CD14-positive monocyte (primary cell): ENCODE results near the gene PLAU. TPM values are rescaled to one million over a fixed set of nuclear protein-coding genes. Genes with fewer than 3 reads are reported as not detected.

ENCODE experiments used
- DNase-seq, 3 donors: peaks; one replicate each; pipeline ENCODE4 v3.0.0-alpha.2; 2011 to 2022
- H2AFZ ChIP-seq: 2 replicates; pipeline ENCODE4 v1.6.0; 2012; ENCODE audit warnings: mild to moderate bottlenecking, low read depth, low read length, inconsistent platforms; ENCODE audit not compliant: insufficient read depth, poor library complexity, severe bottlenecking
- H3K27ac ChIP-seq, 2 donors: 1 replicate in 1 of 2; 2 replicates in 1 of 2; pipeline ENCODE4 v1.5.1; 2012 to 2013; ENCODE audit warnings: low read length in 2 of 2, control low read depth in 1 of 2, inconsistent platforms in 1 of 2, low read depth in 1 of 2, mild to moderate bottlenecking in 1 of 2
- H3K27me3 ChIP-seq, 2 donors: one replicate each; pipeline versions ENCODE4 v1.6.0 to v1.6.1; 2011 to 2013; ENCODE audit warnings: low read length in 2 of 2; ENCODE audit not compliant: control insufficient read depth in 2 of 2, insufficient read depth in 2 of 2
- H3K36me3 ChIP-seq, 2 donors: replicated peaks in 1 of 2; 1 replicate in 1 of 2; 2 replicates in 1 of 2; pipeline versions ENCODE4 v1.5.1 to v1.6.1; 2012 to 2013; ENCODE audit warnings: low read length in 2 of 2, control low read depth in 1 of 2, inconsistent platforms in 1 of 2, mild to moderate bottlenecking in 1 of 2; ENCODE audit not compliant: insufficient read depth in 2 of 2, control insufficient read depth in 1 of 2
- H3K4me1 ChIP-seq, 2 donors: 1 replicate in 1 of 2; 2 replicates in 1 of 2; pipeline versions ENCODE4 v1.5.1 to v1.6.1; 2012 to 2013; ENCODE audit warnings: low read length in 2 of 2, control low read depth in 1 of 2, inconsistent platforms in 1 of 2, mild to moderate bottlenecking in 1 of 2, moderate library complexity in 1 of 2; ENCODE audit not compliant: insufficient read depth in 2 of 2, control insufficient read depth in 1 of 2
- H3K4me2 ChIP-seq: replicated peaks from 2 replicates; pipeline ENCODE3; 2012; ENCODE audit warnings: low read length, moderate library complexity, mild to moderate bottlenecking; ENCODE audit not compliant: poor library complexity, severe bottlenecking; ENCODE audit errors: extremely low read depth
- H3K4me3 ChIP-seq, 3 experiments: fragments of 200-600 bp in 1 of 3; sonication (generic) in 1 of 3; replicated peaks in 1 of 3; 1 replicate in 2 of 3; 2 replicates in 1 of 3; pipeline ENCODE4 v1.5.1; 2011 to 2013; ENCODE audit warnings: low read length in 3 of 3, mild to moderate bottlenecking in 3 of 3, control low read depth in 2 of 3, low read depth in 2 of 3, inconsistent platforms in 1 of 3, moderate library complexity in 1 of 3
- H3K79me2 ChIP-seq: 2 replicates; pipeline ENCODE4 v1.6.0; 2012; ENCODE audit warnings: mild to moderate bottlenecking, control low read depth, inconsistent platforms, low read length, moderate library complexity; ENCODE audit not compliant: insufficient read depth
- H3K9ac ChIP-seq: 2 replicates; pipeline ENCODE4 v1.6.0; 2017; ENCODE audit warnings: low read length, mild to moderate bottlenecking; ENCODE audit not compliant: insufficient read depth, poor library complexity, severe bottlenecking
- H3K9me3 ChIP-seq, 2 donors: replicated peaks in 1 of 2; 1 replicate in 1 of 2; 2 replicates in 1 of 2; pipeline versions ENCODE4 v1.5.1 to v1.6.1; 2012 to 2013; ENCODE audit warnings: low read length in 2 of 2, control low read depth in 1 of 2; ENCODE audit not compliant: control insufficient read depth in 1 of 2, insufficient read depth in 1 of 2
- H4K20me1 ChIP-seq: 2 replicates; pipeline ENCODE4 v1.6.0; 2012; ENCODE audit warnings: mild to moderate bottlenecking, low read length, control low read depth, moderate library complexity; ENCODE audit not compliant: insufficient read depth
- H3K27ac Mint-ChIP-seq, 7 donors: one replicate each; pipeline ENCODE4 v1.8.0; 2020; ENCODE audit warnings: mild to moderate bottlenecking in 7 of 7, mixed read lengths in 7 of 7, moderate library complexity in 6 of 7, inconsistent platforms in 2 of 7
- H3K27me3 Mint-ChIP-seq, 3 donors: one replicate each; pipeline ENCODE4 v1.8.0; 2021 to 2022; ENCODE audit warnings: low read depth in 3 of 3, mild to moderate bottlenecking in 3 of 3, mixed read lengths in 3 of 3, moderate library complexity in 3 of 3, inconsistent platforms in 1 of 3
- H3K36me3 Mint-ChIP-seq, 2 donors: one replicate each; pipeline ENCODE4 v1.8.0; 2020; ENCODE audit warnings: mixed read lengths in 2 of 2, inconsistent platforms in 1 of 2, mild to moderate bottlenecking in 1 of 2
- H3K4me1 Mint-ChIP-seq: one replicate; pipeline ENCODE4 v1.8.0; 2020; ENCODE audit warnings: mild to moderate bottlenecking, mixed read lengths
- H3K4me3 Mint-ChIP-seq, 2 donors: one replicate each; pipeline ENCODE4 v1.8.0; 2020; ENCODE audit warnings: mild to moderate bottlenecking in 2 of 2, mixed read lengths in 2 of 2, moderate library complexity in 1 of 2
- H3K9me3 Mint-ChIP-seq, 7 donors: one replicate each; pipeline ENCODE4 v1.8.0; 2020 to 2022; ENCODE audit warnings: mixed read lengths in 7 of 7, mild to moderate bottlenecking in 6 of 7, moderate library complexity in 6 of 7, inconsistent platforms in 2 of 7
- CTCF ChIP-seq: fragments of 200-600 bp; IDR thresholded peaks from one replicate; pipeline ENCODE4 v1.8.0; 2022; ENCODE audit warnings: antibody characterized with exemption, mild to moderate bottlenecking
- WGBS: methylation state at CpG from one replicate; pipeline ENCODE4 v1.1.5; 2013; ENCODE audit warnings: missing lambda C conversion rate; ENCODE audit not compliant: insufficient coverage; 5-methylcytosine and 5-hydroxymethylcytosine counted together
- intact Hi-C, 2 donors: fragments of 100-400 bp; cut with micrococcal nuclease; formaldehyde crosslinking; loops; one replicate each; pipeline versions ENCODE4 v1.15.0 to v1.15.1; 2023
- polyA plus RNA-seq, 3 donors: library from polyadenylated mRNA; depleted of rRNA in 1 of 3; unstranded in 2 of 3; stranded (reverse) in 1 of 3; fragments of 300-500 nt in 2 of 3; fragments of >200 nt in 1 of 3; fragmentation: Illumina TruSeq in 2 of 3; gene quantifications; 1 replicate in 2 of 3; 2 replicates in 1 of 3; pipeline ENCODE4 v1.2.3, GENCODE V29; 2012 to 2021

PLAU gene
- polyA plus RNA-seq, 3 donors, result 0.16 to 1.5 (median 0.43) TPM

- no peak overlapping the region for H2AFZ ChIP-seq
- H3K4me1 ChIP-seq, result peaks cover 66 to 77% of the 10 kb centered on the region in 2 donors
- no peaks in the 10 kb centered on the region for H3K27me3 ChIP-seq
- peaks cover 85% of the 10 kb centered on the region for H3K79me2 ChIP-seq
- Mint-ChIP-seq H3K4me3 (peak overlapping the region in 1 of 2 donors; percentile 86), H3K27ac (peak overlapping the region; percentile 83 to 95 (median 91)), H3K9me3 (no peaks in the 10 kb centered on the region), H3K27me3 (peaks cover 0 to 2% (median 0%) of the 10 kb centered on the region in 3 donors), H3K36me3 (peaks cover 30 to 70% of the 10 kb centered on the region in 2 donors), H3K4me1 (peaks cover 86% of the 10 kb centered on the region)
- peaks cover 33% of the 10 kb centered on the region for H4K20me1 ChIP-seq
- intact Hi-C loops, result no loop called here
- no peak for DNase-seq
- H3K4me3 ChIP-seq, result peak overlapping the region in 1 of 3 experiments; percentile 74
- H3K36me3 ChIP-seq, result peaks cover 20 to 43% of the 10 kb centered on the region in 2 donors
- peak overlapping the region; percentile 29 for H3K9ac ChIP-seq
- H3K9me3 ChIP-seq, result no peaks in the 10 kb centered on the region
- peak overlapping the region; percentile 81 for H3K4me2 ChIP-seq
- WGBS, result 57% methylated on average over 7 of the region's 7 CpGs
- TF ChIP-seq CTCF, result no peak
- H3K27ac ChIP-seq, result peak overlapping the region; percentile 76 to 78
These were observed 44.3 kb upstream of the PLAU start for GRCh38 chr10:73866621-73867020.

- peak overlapping the region; percentile 29 for H3K9ac ChIP-seq
- intact Hi-C loops, result no loop called here
- peaks cover 36 to 77% of the 10 kb centered on the region in 2 donors for H3K36me3 Mint-ChIP-seq
These were observed 43.7 kb upstream of the PLAU start for GRCh38 chr10:73867126-73867807.

More at GRCh38 chr10:73867126-73867807, 43.7 kb upstream of the PLAU start:
- Mint-ChIP-seq H3K27ac (peak overlapping the region; percentile 83 to 95 (median 91)), H3K27me3 (peaks cover 0 to 2% (median 0%) of the 10 kb centered on the region in 3 donors), H3K4me3 (peak overlapping the region in 1 of 2 donors; percentile 73), H3K4me1 (peaks cover 86% of the 10 kb centered on the region), H3K9me3 (no peaks in the 10 kb centered on the region)
- Histone ChIP-seq H3K4me3 (peak overlapping the region in 1 of 3 experiments; percentile 74), H3K36me3 (peaks cover 20 to 49% of the 10 kb centered on the region in 2 donors), H3K4me1 (peaks cover 60 to 77% of the 10 kb centered on the region in 2 donors), H3K27me3 (no peaks in the 10 kb centered on the region), H3K27ac (peak overlapping the region; percentile 76 to 78), H3K9me3 (no peaks in the 10 kb centered on the region), H3K4me2 (peak overlapping the region; percentile 81), H4K20me1 (peaks cover 33% of the 10 kb centered on the region), H2AFZ (peak overlapping the region; percentile 29), H3K79me2 (peaks cover 85% of the 10 kb centered on the region)
- TF ChIP-seq CTCF, result no peak
- no peak for DNase-seq
- 27% methylated on average over 10 of the region's 10 CpGs for WGBS
